B cell (primary cell): ENCODE results near the gene POLE2. TPM values are rescaled to one million over a fixed set of nuclear protein-coding genes. Genes with fewer than 3 reads are reported as not detected.

Experiments
- ATAC-seq: fragments of 200-7000 bp; cut with Tn5 transposase; one replicate; pipeline ENCODE4 v1.10.0; 2021; ENCODE audit warnings: low read depth, mild to moderate bottlenecking, moderate number of reproducible peaks, moderate library complexity
- CTCF ChIA-PET: fragments of 350-600 bp; sonication (Branson Sonifier 250); formaldehyde crosslinking; loops from one replicate; lab custom pipeline; 2021; ENCODE audit warnings: antibody characterized with exemption, inconsistent platforms; lab: Charles Lee
- POLR2A ChIA-PET: fragments of 350-600 bp; sonication (Branson Sonifier 250); formaldehyde crosslinking; loops from one replicate; lab custom pipeline; 2021; ENCODE audit warnings: antibody characterized with exemption; lab: Charles Lee
- DNase-seq: peaks from one replicate; pipeline ENCODE4 v3.0.0; 2013
- H2AFZ ChIP-seq: 2 replicates; pipeline ENCODE4 v1.6.1; 2012; ENCODE audit warnings: mild to moderate bottlenecking, low read depth, low read length; ENCODE audit not compliant: insufficient read depth, poor library complexity, severe bottlenecking
- H3K27ac ChIP-seq, 2 donors: 1 replicate in 1 of 2; 2 replicates in 1 of 2; pipeline ENCODE4 v1.5.1; 2012 to 2013; ENCODE audit warnings: low read length in 2 of 2, mild to moderate bottlenecking in 2 of 2, moderate library complexity in 1 of 2
- H3K27me3 ChIP-seq, 4 experiments: fragments of 200-600 bp in 1 of 4; sonication (generic) in 1 of 4; replicated peaks in 1 of 4; 1 replicate in 2 of 4; 2 replicates in 2 of 4; pipeline versions ENCODE4 v1.6.1 to v1.7.0; 2013 to 2016; ENCODE audit warnings: low read length in 3 of 4, mild to moderate bottlenecking in 2 of 4, mixed read lengths in 1 of 4, moderate library complexity in 1 of 4; ENCODE audit not compliant: insufficient read depth in 4 of 4, control insufficient read depth in 3 of 4; ENCODE audit errors: control extremely low read depth in 1 of 4
- H3K36me3 ChIP-seq, 2 experiments: replicated peaks in 1 of 2; 1 replicate in 1 of 2; 2 replicates in 1 of 2; pipeline versions ENCODE4 v1.6.1 to v1.7.1; 2013; ENCODE audit warnings: low read length in 1 of 2; ENCODE audit not compliant: insufficient read depth in 2 of 2, control insufficient read depth in 1 of 2; ENCODE audit errors: control extremely low read depth in 1 of 2, extremely low read depth in 1 of 2
- H3K4me1 ChIP-seq, 2 donors: fragments of 200-600 bp in 1 of 2; sonication (generic) in 1 of 2; 1 replicate in 1 of 2; 2 replicates in 1 of 2; pipeline versions ENCODE4 v1.5.1 to v1.6.1; 2013 to 2017; ENCODE audit warnings: low read length in 2 of 2; ENCODE audit not compliant: control insufficient read depth in 2 of 2, insufficient read depth in 2 of 2
- H3K4me2 ChIP-seq: replicated peaks from 2 replicates; pipeline ENCODE3; 2012; ENCODE audit warnings: mild to moderate bottlenecking, low read depth, low read length; ENCODE audit not compliant: poor library complexity, severe bottlenecking
- H3K4me3 ChIP-seq, 5 experiments: fragments of 200-600 bp in 1 of 5; sonication (generic) in 1 of 5; 1 replicate in 3 of 5; 2 replicates in 2 of 5; pipeline versions ENCODE4 v1.5.1 to v1.7.0; 2011 to 2016; ENCODE audit warnings: low read length in 4 of 5, mild to moderate bottlenecking in 4 of 5, low read depth in 2 of 5, control low read depth in 1 of 5, moderate library complexity in 1 of 5; ENCODE audit not compliant: insufficient read depth in 1 of 5; ENCODE audit errors: control extremely low read depth in 1 of 5, extremely low read depth in 1 of 5
- H3K79me2 ChIP-seq: fragments of 200-600 bp; sonication (generic); one replicate; pipeline ENCODE4 v1.6.0; 2016; ENCODE audit warnings: low read length; ENCODE audit not compliant: control insufficient read depth, insufficient read depth
- H3K9ac ChIP-seq: fragments of 200-600 bp; sonication (generic); 2 replicates; pipeline ENCODE4 v1.6.1; 2017; ENCODE audit warnings: mild to moderate bottlenecking, low read length, moderate library complexity
- H3K9me3 ChIP-seq, 3 donors: one replicate each; pipeline versions ENCODE4 v1.6.1 to v1.7.1; 2013; ENCODE audit warnings: low read length in 2 of 3; ENCODE audit not compliant: control insufficient read depth in 2 of 3, insufficient read depth in 1 of 3; ENCODE audit errors: control extremely low read depth in 1 of 3
- H4K20me1 ChIP-seq: 2 replicates; pipeline ENCODE4 v1.6.0; 2012; ENCODE audit warnings: mild to moderate bottlenecking, low read length; ENCODE audit not compliant: insufficient read depth, control insufficient read depth, poor library complexity, severe bottlenecking
- H3K27ac Mint-ChIP-seq: one replicate; pipeline ENCODE4 v1.8.0; 2021; ENCODE audit warnings: mixed read lengths
- H3K27me3 Mint-ChIP-seq: one replicate; pipeline ENCODE4 v1.8.0; 2021; ENCODE audit warnings: mixed read lengths
- H3K4me1 Mint-ChIP-seq: one replicate; pipeline ENCODE4 v1.8.0; 2021; ENCODE audit warnings: mixed read lengths
- H3K4me3 Mint-ChIP-seq: one replicate; pipeline ENCODE4 v1.8.0; 2021; ENCODE audit warnings: mixed read lengths
- H3K9me3 Mint-ChIP-seq: one replicate; pipeline ENCODE4 v1.8.0; 2022; ENCODE audit warnings: mixed read lengths; ENCODE audit not compliant: insufficient read depth
- WGBS: methylation state at CpG from one replicate; pipeline ENCODE4 v1.1.5; 2013; ENCODE audit warnings: missing lambda C conversion rate; ENCODE audit not compliant: insufficient coverage; 5-methylcytosine and 5-hydroxymethylcytosine counted together
- intact Hi-C: fragments of 100-400 bp; cut with micrococcal nuclease; formaldehyde crosslinking; loops from one replicate; pipeline ENCODE4 v1.10.0; 2022
- polyA plus RNA-seq: library from polyadenylated mRNA; depleted of rRNA; stranded (reverse); fragments of >200 nt; gene quantifications from 2 replicates; pipeline ENCODE4 v1.2.3, GENCODE V29; 2012
- total RNA-seq, 2 donors: library from RNA; stranded (reverse); fragments of 120-200 nt in 1 of 2; gene quantifications; 1 replicate in 1 of 2; 2 replicates in 1 of 2; pipeline versions ENCODE4 v1.2.3 to v1.2.4, GENCODE V29; 2013 to 2022
- TF ChIP-seq, protein P1 (sequence below): fragments of 200-600 bp; IDR thresholded peaks from one replicate; pipeline ENCODE4 v1.8.0; 2022; ENCODE audit warnings: antibody characterized with exemption, mild to moderate bottlenecking

The POLE2 gene
- total and polyA plus RNA-seq, 2 donors (not counting 1 experiment from before 2014, with no cell fraction given): 1.4 to 2.6 TPM

GRCh38 chr14:49621114-49621881 is 66.7 kb downstream of the POLE2 start:
- TF ChIP-seq, protein P1, sequence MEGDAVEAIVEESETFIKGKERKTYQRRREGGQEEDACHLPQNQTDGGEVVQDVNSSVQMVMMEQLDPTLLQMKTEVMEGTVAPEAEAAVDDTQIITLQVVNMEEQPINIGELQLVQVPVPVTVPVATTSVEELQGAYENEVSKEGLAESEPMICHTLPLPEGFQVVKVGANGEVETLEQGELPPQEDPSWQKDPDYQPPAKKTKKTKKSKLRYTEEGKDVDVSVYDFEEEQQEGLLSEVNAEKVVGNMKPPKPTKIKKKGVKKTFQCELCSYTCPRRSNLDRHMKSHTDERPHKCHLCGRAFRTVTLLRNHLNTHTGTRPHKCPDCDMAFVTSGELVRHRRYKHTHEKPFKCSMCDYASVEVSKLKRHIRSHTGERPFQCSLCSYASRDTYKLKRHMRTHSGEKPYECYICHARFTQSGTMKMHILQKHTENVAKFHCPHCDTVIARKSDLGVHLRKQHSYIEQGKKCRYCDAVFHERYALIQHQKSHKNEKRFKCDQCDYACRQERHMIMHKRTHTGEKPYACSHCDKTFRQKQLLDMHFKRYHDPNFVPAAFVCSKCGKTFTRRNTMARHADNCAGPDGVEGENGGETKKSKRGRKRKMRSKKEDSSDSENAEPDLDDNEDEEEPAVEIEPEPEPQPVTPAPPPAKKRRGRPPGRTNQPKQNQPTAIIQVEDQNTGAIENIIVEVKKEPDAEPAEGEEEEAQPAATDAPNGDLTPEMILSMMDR: no peak
- ChIA-PET CTCF (interaction anchor here (0.5 to 6.8 kb wide), 12 partner anchors 8 to 231 kb away, joined by 3 to 93 read pairs (median 9); partner anchors contain the start of genes DNAAF2, KLHDC2, LRR1 and NEMF), POLR2A (interaction anchor here (0.6 to 3.4 kb wide), 14 partner anchors 8 to 870 kb away, joined by 3 to 88 read pairs (median 4); partner anchors contain the start of genes DNAAF2, KLHDC2, LRR1 and NEMF)
- Histone ChIP-seq H2AFZ (peak overlapping the region; percentile 76), H4K20me1 (peaks cover 42% of the 10 kb centered on the region), H3K36me3 (peaks cover 6 to 23% of the 10 kb centered on the region in 2 experiments), H3K4me1 (peaks cover 31 to 44% of the 10 kb centered on the region in 2 donors), H3K4me3 (peak overlapping the region; percentile 52 to 99 (median 97)), H3K4me2 (peak overlapping the region; percentile 88), H3K27ac (peak overlapping the region; percentile 96 to 98), H3K79me2 (peaks cover 76% of the 10 kb centered on the region), H3K9me3 (no peaks in the 10 kb centered on the region), H3K9ac (peak overlapping the region; percentile 94), H3K27me3 (no peaks in the 10 kb centered on the region)
- Mint-ChIP-seq H3K4me1 (peaks cover 59% of the 10 kb centered on the region), H3K27ac (peak overlapping the region; percentile 99), H3K4me3 (peak overlapping the region; percentile 99), H3K27me3 (no peaks in the 10 kb centered on the region), H3K9me3 (no peaks in the 10 kb centered on the region)
- WGBS: 2% methylated on average over 63 of the region's 65 CpGs
- intact Hi-C loops: no loop called here
- ATAC-seq (peak; percentile 38), DNase-seq (no peak)
